Left ventricle myocardium inferior (tissue), 1 donor: ENCODE data around the gene C1QA. TPM values are rescaled to one million over a fixed set of nuclear protein-coding genes. Genes with fewer than 3 reads are reported as not detected.

Experiments
- DNase-seq: peaks from one replicate; pipeline ENCODE4 v3.0.0-alpha.2; 2020
- H3K27ac ChIP-seq: fragments of 200-600 bp; replicated peaks from 2 replicates; pipeline ENCODE4 v1.8.0; 2021
- H3K27me3 ChIP-seq: fragments of 200-600 bp; 2 replicates; pipeline ENCODE4 v1.8.0; 2021; ENCODE audit warnings: low read depth
- H3K36me3 ChIP-seq: fragments of 200-600 bp; 2 replicates; pipeline ENCODE4 v1.8.0; 2021
- H3K4me1 ChIP-seq: fragments of 200-600 bp; 2 replicates; pipeline ENCODE4 v1.8.0; 2021
- H3K4me3 ChIP-seq: fragments of 200-600 bp; 2 replicates; pipeline ENCODE4 v1.8.0; 2021; ENCODE audit warnings: mild to moderate bottlenecking, moderate library complexity
- H3K9me3 ChIP-seq: fragments of 200-600 bp; replicated peaks from 2 replicates; pipeline ENCODE4 v1.8.0; 2021
- CTCF ChIP-seq: fragments of 200-600 bp; IDR thresholded peaks from 2 replicates; pipeline ENCODE4 v1.8.0; 2021; ENCODE audit warnings: antibody characterized with exemption, mild to moderate bottlenecking, borderline replicate concordance
- intact Hi-C: fragments of 100-400 bp; cut with micrococcal nuclease; formaldehyde crosslinking; loops from one replicate; pipeline ENCODE4 v1.11.0; 2022
- total RNA-seq: library from RNA; stranded (reverse); fragmentation: NEBNext Ultra II Directional; extraction: Animal tissue kit (Norgen Biotek cat#: 25700); gene quantifications from one replicate; pipeline ENCODE4 v1.2.1, GENCODE V29; 2021
- donor health status: DM: no; HTN: yes; CAD: no; lungs with severe emphysema.

C1QA gene
- total RNA-seq, 1 donor from 2014 or later: 70.1 TPM

GRCh38 chr1:22598736-22599135 lies 37.7 kb upstream of the C1QA start:
- H3K4me3 ChIP-seq: no peak overlapping the region
- peaks cover 84% of the 10 kb centered on the region for H3K27me3 ChIP-seq
- no peaks in the 10 kb centered on the region for H3K36me3 ChIP-seq
- H3K4me1 ChIP-seq: no peaks in the 10 kb centered on the region
- TF ChIP-seq CTCF: no peak
- H3K9me3 ChIP-seq: no peaks in the 10 kb centered on the region
- no peak for DNase-seq
- no peak overlapping the region for H3K27ac ChIP-seq
- intact Hi-C loops: no loop called here

GRCh38 chr1:22600071-22600816 lies 36.2 kb upstream of the C1QA start:
- Histone ChIP-seq H3K27me3 (peaks cover 84% of the 10 kb centered on the region), H3K36me3 (no peaks in the 10 kb centered on the region), H3K27ac (no peak overlapping the region), H3K4me1 (no peaks in the 10 kb centered on the region), H3K4me3 (no peak overlapping the region), H3K9me3 (no peaks in the 10 kb centered on the region)
- intact Hi-C loops: no loop called here
- DNase-seq: no peak
- TF ChIP-seq CTCF: no peak

- Histone ChIP-seq H3K27me3 (peaks cover 84% of the 10 kb centered on the region), H3K4me1 (no peaks in the 10 kb centered on the region), H3K36me3 (no peaks in the 10 kb centered on the region), H3K27ac (no peak overlapping the region), H3K4me3 (no peak overlapping the region), H3K9me3 (no peaks in the 10 kb centered on the region)
- DNase-seq: no peak
- intact Hi-C loops: no loop called here
- no peak for TF ChIP-seq CTCF
Observed at GRCh38 chr1:22600817-22601605, 35.4 kb upstream of the C1QA start.

- intact Hi-C loops: no loop called here
- DNase-seq: no peak
- Histone ChIP-seq H3K4me1 (no peaks in the 10 kb centered on the region), H3K9me3 (no peaks in the 10 kb centered on the region), H3K27me3 (peaks cover 87% of the 10 kb centered on the region), H3K27ac (no peak overlapping the region), H3K4me3 (no peak overlapping the region), H3K36me3 (no peaks in the 10 kb centered on the region)
- TF ChIP-seq CTCF: no peak
Observed at GRCh38 chr1:22601610-22602009, 34.8 kb upstream of the C1QA start.

GRCh38 chr1:22602060-22602740 lies 34.2 kb upstream of the C1QA start:
- intact Hi-C loops: no loop called here
- no peak for TF ChIP-seq CTCF
- Histone ChIP-seq H3K27me3 (peaks cover 93% of the 10 kb centered on the region), H3K36me3 (no peaks in the 10 kb centered on the region), H3K4me1 (no peaks in the 10 kb centered on the region), H3K27ac (no peak overlapping the region), H3K9me3 (no peaks in the 10 kb centered on the region), H3K4me3 (no peak overlapping the region)
- DNase-seq: no peak
